Type B pancreatic cell (in vitro differentiated cells): ENCODE data around the gene MMP28. TPM values are rescaled to one million over a fixed set of nuclear protein-coding genes. Genes with fewer than 3 reads are reported as not detected.

Experiments
- DNase-seq: peaks from one replicate; pipeline ENCODE4 v3.0.0; 2021; ENCODE audit warnings: mixed read lengths; ENCODE audit not compliant: unreplicated experiment; ENCODE audit errors: extremely low spot score
- H3K27ac Mint-ChIP-seq: 2 replicates; pipeline ENCODE4 v1.8.0; 2021; ENCODE audit warnings: mild to moderate bottlenecking, mixed read lengths
- H3K27me3 Mint-ChIP-seq: 2 replicates; pipeline ENCODE4 v1.8.0; 2021; ENCODE audit warnings: mixed read lengths
- H3K36me3 Mint-ChIP-seq: 2 replicates; pipeline ENCODE4 v1.8.0; 2021; ENCODE audit warnings: mixed read lengths
- H3K4me1 Mint-ChIP-seq: one replicate; pipeline ENCODE4 v1.8.0; 2021; ENCODE audit warnings: mixed read lengths; ENCODE audit not compliant: unreplicated experiment
- H3K4me3 Mint-ChIP-seq: 2 replicates; pipeline ENCODE4 v1.8.0; 2021; ENCODE audit warnings: mild to moderate bottlenecking, mixed read lengths
- H3K9me3 Mint-ChIP-seq: 2 replicates; pipeline ENCODE4 v1.8.0; 2021; ENCODE audit warnings: mixed read lengths
- CTCF ChIP-seq: fragments of 200-600 bp; sonication (generic); conservative IDR thresholded peaks from 2 replicates; pipeline ENCODE4 v1.5.0; 2021; ENCODE audit warnings: antibody characterized with exemption, mild to moderate bottlenecking
- total RNA-seq: library from RNA; stranded (reverse); gene quantifications from 2 replicates; pipeline ENCODE4 v1.2.1, GENCODE V29; 2021; ENCODE audit warnings: low replicate concordance

The MMP28 gene
- total RNA-seq, 1 donor from 2014 or later, result 0.97 TPM

DNA sequence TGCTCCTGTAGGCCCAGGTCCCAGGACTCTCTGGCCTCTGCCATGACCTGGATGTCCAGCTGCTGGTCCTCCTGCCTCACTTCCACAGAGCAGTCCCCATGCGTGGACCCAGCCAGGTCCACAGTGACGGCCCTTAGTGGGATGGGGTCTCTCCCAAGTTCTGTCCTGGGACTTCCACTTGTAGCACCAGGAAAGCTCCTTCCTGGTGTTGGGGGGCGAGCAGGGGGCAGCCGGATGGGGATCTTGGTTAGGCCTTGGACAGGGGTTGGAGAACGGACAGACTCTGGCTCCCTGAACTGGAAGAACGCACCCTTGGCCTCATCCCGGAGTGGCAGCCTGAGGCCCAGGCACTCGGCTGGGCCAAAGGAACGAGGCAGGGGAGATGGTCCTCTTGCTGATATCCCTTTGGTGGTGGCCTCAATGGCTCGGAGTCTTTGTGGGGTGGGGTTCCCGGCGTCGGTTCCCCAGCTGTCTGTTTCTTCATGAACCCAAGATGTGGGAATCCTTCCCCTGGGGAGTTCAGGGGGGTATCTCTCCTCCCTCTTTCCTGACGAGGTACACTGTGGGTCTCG lies 49.6 kb downstream of the MMP28 start:
- TF ChIP-seq CTCF, result no peak
- peaks cover 48% of the 10 kb centered on the region for H3K27me3 Mint-ChIP-seq
- H3K4me1 Mint-ChIP-seq, result peaks cover 4% of the 10 kb centered on the region
- H3K9me3 Mint-ChIP-seq, result no peaks in the 10 kb centered on the region
- no peak overlapping the region for H3K4me3 Mint-ChIP-seq
- no peak for DNase-seq
- H3K27ac Mint-ChIP-seq, result no peak overlapping the region
- H3K36me3 Mint-ChIP-seq, result no peaks in the 10 kb centered on the region

DNA sequence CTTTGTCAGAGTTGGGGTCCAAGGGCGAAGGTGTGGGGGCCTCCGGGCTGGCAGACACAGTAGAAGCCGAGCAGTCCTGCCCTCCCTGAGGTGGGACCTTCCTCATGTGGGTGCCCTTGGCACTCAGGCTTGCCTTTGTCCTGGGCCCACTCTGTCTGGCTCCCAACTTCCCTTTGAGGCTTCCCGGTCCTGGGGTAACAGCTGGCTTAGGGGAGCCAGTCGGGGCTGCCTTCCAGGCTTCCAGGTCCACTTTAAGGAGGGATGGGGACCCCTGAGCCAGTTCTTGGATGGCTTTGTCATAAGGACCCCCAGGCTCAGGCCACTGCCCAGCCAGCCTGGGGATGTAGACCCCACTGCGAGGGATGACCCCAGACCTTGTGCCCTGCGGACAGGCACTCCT lies 50.2 kb downstream of the MMP28 start:
- Mint-ChIP-seq H3K27me3 (peaks cover 48% of the 10 kb centered on the region), H3K27ac (no peak overlapping the region), H3K4me3 (no peak overlapping the region), H3K36me3 (no peaks in the 10 kb centered on the region), H3K9me3 (no peaks in the 10 kb centered on the region), H3K4me1 (peaks cover 4% of the 10 kb centered on the region)
- DNase-seq, result no peak
- TF ChIP-seq CTCF, result no peak

GRCh38 chr17:35744830-35745229 lies 50.6 kb downstream of the MMP28 start:
- TF ChIP-seq CTCF, result no peak

GRCh38 chr17:35743626-35744328 lies 51.7 kb downstream of the MMP28 start:
- Mint-ChIP-seq H3K27me3 (peaks cover 47% of the 10 kb centered on the region), H3K27ac (no peak overlapping the region), H3K4me1 (no peaks in the 10 kb centered on the region), H3K36me3 (peaks cover 7% of the 10 kb centered on the region), H3K4me3 (peak overlapping the region; percentile 26), H3K9me3 (no peaks in the 10 kb centered on the region)
- TF ChIP-seq CTCF, result no peak
- no peak for DNase-seq

More at GRCh38 chr17:35744830-35745229, 50.6 kb downstream of the MMP28 start:
- DNase-seq, result no peak
- peaks cover 48% of the 10 kb centered on the region for H3K27me3 Mint-ChIP-seq
- H3K27ac Mint-ChIP-seq, result no peak overlapping the region
- no peak overlapping the region for H3K4me3 Mint-ChIP-seq
- no peaks in the 10 kb centered on the region for H3K9me3 Mint-ChIP-seq
- peaks cover 3% of the 10 kb centered on the region for H3K36me3 Mint-ChIP-seq
- H3K4me1 Mint-ChIP-seq, result peaks cover 4% of the 10 kb centered on the region

GRCh38 chr17:35742896-35743477 lies 52.5 kb downstream of the MMP28 start:
- DNase-seq, result no peak
- TF ChIP-seq CTCF, result no peak
- no peak overlapping the region for H3K27ac Mint-ChIP-seq
- no peaks in the 10 kb centered on the region for H3K9me3 Mint-ChIP-seq
- H3K27me3 Mint-ChIP-seq, result peaks cover 43% of the 10 kb centered on the region
- H3K36me3 Mint-ChIP-seq, result peaks cover 7% of the 10 kb centered on the region
- no peaks in the 10 kb centered on the region for H3K4me1 Mint-ChIP-seq
- H3K4me3 Mint-ChIP-seq, result no peak overlapping the region
